ENCODE measurements around the gene ART5.
A peak's percentile ranks its signal among the peaks of the same experiment; 100 is the strongest.
"Not testable (repeated sequence)": the region's sequence is repeated elsewhere in the genome, so short reads cannot be mapped to it uniquely, and the experiment has no call there.

Gene ART5

GRCh38 chr11:3615998-3616397 is 25.8 kb downstream of the ART5 start:
- DNase-seq, result no peak

DNA sequence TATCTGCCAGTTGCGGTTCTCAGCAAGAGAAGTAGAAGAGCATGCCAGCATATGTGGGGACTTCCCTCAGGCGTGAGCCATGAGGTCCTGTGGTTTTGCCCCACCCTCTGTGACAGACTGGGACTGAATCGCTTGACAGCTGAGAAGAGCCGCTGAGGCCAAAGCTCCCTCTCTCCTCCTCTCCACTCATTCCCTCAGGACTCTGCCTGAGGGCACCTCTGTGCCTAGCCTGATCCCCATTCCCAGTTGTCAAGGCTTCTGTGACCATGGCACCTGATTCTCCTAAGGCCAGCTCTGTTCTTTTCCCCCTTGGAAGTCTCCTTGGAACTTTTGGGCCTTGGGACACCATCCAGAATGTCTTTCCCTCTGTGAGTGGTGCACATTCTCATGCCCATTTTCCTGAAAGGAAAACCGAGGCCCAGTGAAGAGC is 27.0 kb downstream of the ART5 start:
- DNase-seq, result no peak

- DNase-seq, result peak; percentile 7
Measured at GRCh38 chr11:3613998-3614741, 27.6 kb downstream of the ART5 start.

GRCh38 chr11:3611976-3612678 is 29.7 kb downstream of the ART5 start:
- DNase-seq, result no peak

- DNase-seq, result no peak
Measured at GRCh38 chr11:3610846-3611245, 30.9 kb downstream of the ART5 start.

- DNase-seq, result no peak
Measured at GRCh38 chr11:3609416-3610265, 32.2 kb downstream of the ART5 start.

DNA sequence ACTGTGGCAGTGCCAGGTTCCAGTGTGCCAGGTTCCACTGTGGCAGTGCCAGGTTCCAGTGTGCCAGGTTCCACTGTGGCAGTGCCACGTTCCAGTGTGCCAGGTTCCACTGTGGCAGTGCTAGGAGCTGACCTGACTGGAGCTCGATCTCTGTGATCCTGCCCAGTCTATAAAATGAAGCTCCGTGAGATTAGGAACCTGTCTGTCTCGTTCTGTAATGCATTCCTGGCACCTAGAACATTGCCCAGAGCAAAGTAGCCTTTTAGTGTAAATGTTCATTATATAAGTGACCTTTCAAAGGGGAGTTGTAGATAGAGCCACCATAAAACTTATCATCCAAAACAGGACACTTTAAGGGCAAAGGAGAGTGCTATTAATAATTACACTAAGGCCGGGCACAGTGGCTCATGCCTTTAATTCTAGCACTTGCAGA is 36.0 kb downstream of the ART5 start:
- no peak for DNase-seq

DNA sequence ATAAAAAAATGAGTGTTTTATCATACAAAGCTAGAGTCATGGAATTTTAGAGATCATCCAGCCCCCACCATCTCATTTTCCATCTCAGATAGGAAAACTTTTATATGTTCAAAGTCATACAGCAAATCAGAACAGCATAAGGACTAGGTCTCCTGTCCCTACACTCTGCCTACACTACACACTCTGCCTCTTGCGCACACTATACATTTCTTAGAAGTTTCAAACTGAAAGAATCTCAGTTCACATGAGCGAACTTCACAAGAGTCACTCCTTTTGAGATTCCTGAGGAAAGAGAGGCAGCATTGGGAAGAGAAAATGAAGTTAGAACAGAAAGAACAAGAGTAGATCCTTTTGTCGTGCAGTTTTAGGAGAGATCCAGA is 36.5 kb downstream of the ART5 start:
- DNase-seq, result no peak

DNA sequence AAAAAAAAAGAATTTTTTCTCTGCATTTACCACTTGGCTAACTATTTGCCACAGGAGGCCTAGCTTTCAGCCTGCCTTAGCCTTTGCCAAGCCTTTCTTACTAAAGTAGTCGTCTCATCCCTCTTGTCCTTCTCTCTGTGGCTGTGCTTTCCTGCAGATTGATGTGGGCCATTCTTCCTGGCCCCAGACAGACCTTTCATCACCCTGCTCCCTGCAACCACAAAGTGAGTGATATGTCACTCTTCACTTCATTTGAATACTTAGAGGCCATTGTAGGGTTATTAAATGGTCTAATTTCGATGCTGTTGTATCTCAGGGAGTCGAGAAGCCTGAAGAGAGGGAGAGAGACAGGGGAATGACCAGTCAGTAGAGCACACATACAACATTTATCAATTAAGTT is 37.6 kb downstream of the ART5 start:
- DNase-seq, result no peak

GRCh38 chr11:3600201-3600600 is 41.6 kb downstream of the ART5 start:
- DNase-seq, result not testable (repeated sequence)

DNA sequence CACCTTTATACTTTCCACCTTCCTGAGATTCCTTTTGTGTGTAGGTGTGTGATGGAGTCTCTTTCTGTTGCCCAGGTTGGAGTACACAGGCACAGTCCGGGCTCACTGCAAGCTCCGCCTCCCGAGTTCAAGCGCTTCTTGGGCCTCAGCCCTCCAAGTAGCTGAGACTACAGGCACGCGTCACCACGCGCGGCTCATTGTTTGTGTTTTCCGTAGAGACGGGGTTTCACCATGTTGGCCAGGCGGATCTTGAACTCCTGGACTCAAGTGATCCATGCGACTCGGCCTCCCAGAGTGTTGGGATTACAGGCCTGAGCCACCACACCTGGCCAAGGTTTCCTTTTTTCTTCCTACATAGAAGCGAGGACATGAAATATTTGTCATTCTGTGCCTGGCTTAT is 44.0 kb downstream of the ART5 start:
- not testable (repeated sequence) for DNase-seq

DNA sequence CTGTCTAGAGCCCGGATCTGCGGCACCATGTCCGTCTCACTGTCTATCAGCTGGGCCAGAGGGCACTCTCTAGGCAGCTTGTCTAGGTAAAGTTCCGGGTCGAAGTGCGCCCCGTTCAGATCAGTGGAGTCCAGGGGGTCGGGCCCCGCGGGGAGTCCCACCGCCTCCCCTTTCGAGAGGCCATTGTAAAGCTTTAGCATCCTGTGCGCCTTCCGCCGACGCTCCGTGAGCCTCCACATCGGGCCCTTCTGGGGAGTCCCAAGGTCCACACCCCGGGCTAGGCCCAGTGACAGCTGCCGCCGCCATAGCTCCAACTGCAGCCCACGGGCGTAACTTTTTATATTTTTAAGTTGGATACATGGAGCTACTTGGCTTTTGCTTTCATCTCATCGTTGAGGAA is 50.5 kb downstream of the ART5 start:
- DNase-seq, result not testable (repeated sequence)

DNA sequence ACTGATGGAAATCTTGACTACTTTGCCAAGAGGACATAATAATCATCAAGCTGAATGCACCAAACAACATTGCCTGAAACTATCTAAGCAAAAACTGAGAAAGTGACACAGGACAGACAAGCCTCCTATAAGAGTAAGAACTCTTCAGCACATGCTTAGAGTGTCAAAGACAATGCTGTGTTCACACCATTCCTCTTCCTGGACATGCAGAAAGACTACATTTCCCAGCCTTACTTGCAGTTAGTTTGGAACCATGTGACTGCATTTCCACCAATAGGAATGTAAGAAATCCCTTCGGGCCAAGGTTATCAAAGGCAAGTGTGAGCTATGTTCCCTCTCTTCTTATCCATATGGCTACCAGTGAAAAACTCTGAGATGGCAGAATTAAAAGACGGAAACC is 51.6 kb downstream of the ART5 start:
- not testable (repeated sequence) for DNase-seq

- DNase-seq, result not testable (repeated sequence)
Measured at GRCh38 chr11:3588776-3589175, 53.0 kb downstream of the ART5 start.

Data from SIG-M5 (cell line).